Measurements from ENCODE around the gene TET3.

Gene TET3

DNA sequence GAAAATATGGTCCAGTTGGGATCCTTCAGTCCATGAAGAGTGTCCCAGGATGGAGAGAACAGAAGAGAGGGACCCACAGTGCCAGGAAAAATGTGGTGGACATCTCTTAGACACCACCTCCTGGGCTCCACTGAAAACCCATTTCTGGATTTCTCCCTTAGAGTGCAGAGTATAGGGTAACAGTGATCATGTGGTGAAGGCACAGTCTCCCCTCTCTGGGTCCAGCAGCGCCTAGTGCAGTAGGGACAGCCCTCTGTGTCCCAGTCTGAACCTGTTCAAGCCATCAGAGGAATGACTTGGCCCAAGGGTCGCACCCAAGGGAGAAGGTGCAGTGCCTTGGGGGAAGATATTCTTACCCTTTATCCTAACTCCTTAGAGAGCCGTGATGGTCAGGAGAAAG lies 30.1 kb downstream of the TET3 start:
- H3K4me3 ChIP-seq (ENCODE audit: low read length), result no peak overlapping the region
- DNase-seq (ENCODE audit: low read depth), result no peak
- TF ChIP-seq, protein P1, sequence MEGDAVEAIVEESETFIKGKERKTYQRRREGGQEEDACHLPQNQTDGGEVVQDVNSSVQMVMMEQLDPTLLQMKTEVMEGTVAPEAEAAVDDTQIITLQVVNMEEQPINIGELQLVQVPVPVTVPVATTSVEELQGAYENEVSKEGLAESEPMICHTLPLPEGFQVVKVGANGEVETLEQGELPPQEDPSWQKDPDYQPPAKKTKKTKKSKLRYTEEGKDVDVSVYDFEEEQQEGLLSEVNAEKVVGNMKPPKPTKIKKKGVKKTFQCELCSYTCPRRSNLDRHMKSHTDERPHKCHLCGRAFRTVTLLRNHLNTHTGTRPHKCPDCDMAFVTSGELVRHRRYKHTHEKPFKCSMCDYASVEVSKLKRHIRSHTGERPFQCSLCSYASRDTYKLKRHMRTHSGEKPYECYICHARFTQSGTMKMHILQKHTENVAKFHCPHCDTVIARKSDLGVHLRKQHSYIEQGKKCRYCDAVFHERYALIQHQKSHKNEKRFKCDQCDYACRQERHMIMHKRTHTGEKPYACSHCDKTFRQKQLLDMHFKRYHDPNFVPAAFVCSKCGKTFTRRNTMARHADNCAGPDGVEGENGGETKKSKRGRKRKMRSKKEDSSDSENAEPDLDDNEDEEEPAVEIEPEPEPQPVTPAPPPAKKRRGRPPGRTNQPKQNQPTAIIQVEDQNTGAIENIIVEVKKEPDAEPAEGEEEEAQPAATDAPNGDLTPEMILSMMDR (conservative IDR thresholded peaks at IDR 0.05; ENCODE audit: low read length), result no peak

DNA sequence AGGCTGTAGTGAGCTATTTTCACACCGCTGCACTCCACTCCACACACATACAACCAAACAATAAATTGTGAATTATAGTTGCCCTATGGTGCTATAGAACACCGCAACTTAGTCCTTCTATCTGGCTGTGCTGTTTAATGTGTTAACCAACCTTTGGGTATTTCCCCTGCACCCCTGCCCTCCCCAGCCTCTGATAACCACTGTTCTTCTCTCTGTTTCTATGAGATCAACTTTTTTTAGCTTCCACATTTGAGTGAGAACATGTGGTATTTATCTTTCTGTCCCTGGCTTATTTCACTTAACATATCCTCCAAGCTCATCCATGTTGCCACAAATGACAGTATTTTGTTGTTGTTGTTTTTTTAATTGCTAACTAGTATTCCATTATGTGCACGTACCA lies 32.5 kb downstream of the TET3 start:
- H3K4me3 ChIP-seq (ENCODE audit: low read length), result no peak overlapping the region
- TF ChIP-seq, protein P1 (conservative IDR thresholded peaks at IDR 0.05; ENCODE audit: low read length), result no peak
- DNase-seq (ENCODE audit: low read depth), result no peak

DNA sequence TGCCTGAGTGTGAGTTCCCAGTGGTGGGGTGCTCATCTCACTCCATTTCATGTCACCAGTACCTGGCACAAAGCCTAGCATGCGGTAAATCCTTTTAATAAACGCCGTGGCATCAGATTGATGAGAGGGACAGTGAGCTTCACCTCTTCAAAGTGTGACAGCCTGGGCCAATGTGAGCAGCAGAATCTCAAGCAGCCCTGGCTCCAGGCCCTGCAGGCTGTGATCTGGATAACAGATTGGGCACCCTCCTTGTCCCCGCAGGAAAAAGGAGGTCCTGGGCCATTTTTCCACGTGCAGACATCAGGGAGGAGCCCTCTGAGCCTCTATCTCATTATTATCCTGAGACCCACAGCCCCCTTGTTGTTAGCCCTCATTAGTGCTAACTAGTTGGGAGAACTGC lies 34.8 kb downstream of the TET3 start:
- no peak for DNase-seq (ENCODE audit: low read depth)
- H3K4me3 ChIP-seq (ENCODE audit: low read length), result no peak overlapping the region
- TF ChIP-seq, protein P1 (conservative IDR thresholded peaks at IDR 0.05; ENCODE audit: low read length), result no peak

DNA sequence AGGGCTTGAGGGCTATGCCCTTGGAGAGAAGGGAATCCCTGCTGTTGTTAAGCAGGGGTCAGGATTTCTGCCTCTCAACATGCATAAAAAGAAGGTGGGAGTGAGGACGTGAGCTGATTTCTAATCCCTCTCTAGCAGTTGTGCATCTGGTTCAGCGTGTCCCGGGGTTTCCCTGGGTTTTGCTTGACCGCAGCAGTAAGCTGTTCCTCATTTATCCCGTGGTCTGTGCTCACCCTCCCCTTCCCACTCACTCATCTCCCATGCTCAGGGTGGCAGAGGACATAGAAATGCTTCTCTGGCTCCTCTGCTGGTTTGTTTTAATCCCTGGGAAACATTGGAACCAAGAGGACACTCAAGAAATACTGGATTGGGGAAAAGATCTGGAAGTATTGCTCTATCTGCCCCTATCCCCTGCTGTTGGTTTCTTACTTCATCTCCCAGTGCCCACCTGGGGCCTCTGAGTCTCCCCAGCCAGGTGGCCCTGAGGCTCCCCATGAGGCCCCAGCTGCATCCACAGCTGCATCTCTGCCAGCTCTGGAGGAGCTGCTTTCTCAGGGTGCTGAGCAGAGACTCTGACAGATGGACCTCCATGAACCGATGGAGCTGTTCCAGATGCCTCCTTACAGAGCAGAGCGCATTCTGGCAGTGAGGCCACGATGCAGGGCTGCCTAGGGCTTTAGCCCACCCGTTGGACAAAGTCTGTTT lies 36.1 kb downstream of the TET3 start:
- no peak for DNase-seq (ENCODE audit: low read depth)
- no peak overlapping the region for H3K4me3 ChIP-seq (ENCODE audit: low read length)
- TF ChIP-seq, protein P1 (conservative IDR thresholded peaks at IDR 0.05; ENCODE audit: low read length), result no peak

DNA sequence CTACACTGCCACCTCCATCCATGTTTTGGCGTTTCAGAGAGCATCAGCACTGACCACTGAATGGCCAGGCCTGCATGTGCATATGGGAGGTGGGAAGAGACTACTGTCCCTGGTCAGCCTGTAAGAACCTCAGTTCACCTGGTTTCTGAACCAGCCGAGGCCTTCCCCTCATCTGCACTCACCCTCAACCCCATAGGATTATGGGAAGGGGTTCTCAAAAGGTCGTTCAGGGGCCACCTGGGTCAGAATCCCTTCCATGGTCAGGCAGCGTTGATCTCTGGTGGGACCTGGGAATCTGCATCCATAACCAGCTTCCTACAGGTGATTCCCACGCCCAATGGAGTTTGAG lies 36.7 kb downstream of the TET3 start:
- TF ChIP-seq, protein P1 (conservative IDR thresholded peaks at IDR 0.05; ENCODE audit: low read length), result no peak
- DNase-seq (ENCODE audit: low read depth), result no peak
- H3K4me3 ChIP-seq (ENCODE audit: low read length), result no peak overlapping the region

DNA sequence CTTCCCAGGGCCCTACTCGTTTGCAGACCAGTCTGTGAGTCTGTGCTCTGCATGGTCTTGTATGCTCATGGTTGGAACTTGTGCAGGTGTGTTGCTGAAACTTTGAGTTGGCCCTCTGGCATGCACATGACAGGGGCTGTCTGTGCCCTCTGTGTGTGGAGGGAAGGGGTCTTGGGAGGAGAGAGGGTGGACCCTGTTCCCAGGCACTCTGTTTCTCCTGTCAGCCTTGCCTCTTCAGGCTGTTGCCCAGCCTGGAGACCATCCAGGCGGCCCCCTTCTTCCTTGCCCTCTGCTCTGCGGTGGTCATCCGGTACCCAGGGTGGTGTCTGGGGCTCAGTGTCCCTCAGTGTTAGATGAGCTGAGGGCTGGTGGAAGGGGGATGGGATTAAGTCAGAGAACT lies 39.5 kb downstream of the TET3 start:
- no peak overlapping the region for H3K4me3 ChIP-seq (ENCODE audit: low read length)
- no peak for DNase-seq (ENCODE audit: low read depth)
- TF ChIP-seq, protein P1 (conservative IDR thresholded peaks at IDR 0.05; ENCODE audit: low read length), result no peak

DNA sequence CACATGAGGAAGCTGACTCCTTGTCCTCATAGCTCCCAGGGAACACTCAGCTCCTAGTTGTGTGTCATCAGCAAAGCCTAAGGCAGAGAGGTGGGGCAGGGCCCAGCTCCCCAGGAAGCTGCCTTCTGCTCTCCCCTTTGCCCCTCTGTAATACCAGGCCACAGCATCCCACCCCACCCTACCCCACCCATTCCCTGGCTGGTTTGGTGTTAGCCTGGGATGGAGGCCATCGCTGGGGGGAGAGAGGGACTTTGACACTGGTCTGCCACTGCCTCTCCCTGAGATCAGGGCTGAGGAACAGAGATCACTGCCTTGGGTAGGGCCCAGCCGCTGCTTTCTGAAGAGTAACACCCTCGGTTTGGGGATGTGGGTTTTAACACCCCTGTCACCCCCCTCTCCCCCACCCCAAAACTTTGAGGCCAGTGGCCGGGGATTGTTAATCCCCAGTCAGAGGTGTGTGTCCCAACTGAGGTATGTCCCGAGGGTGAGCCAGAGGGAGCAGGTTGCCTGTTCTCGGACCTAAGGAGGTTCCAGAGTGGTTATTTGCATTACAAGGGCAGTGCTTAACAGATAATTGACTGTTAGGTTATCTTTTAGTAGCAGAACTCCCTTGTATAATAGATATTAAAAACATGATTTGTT lies 41.4 kb downstream of the TET3 start:
- TF ChIP-seq, protein P1 (conservative IDR thresholded peaks at IDR 0.05; ENCODE audit: low read length), result no peak
- no peak for DNase-seq (ENCODE audit: low read depth)
- H3K4me3 ChIP-seq (ENCODE audit: low read length), result no peak overlapping the region

Data from AG10803 (cell line).